B cell (primary cell): ENCODE data around the gene SUGP2. TPM values are rescaled to one million over a fixed set of nuclear protein-coding genes. Genes with fewer than 3 reads are reported as not detected.

Source experiments
- ATAC-seq: fragments of 200-7000 bp; cut with Tn5 transposase; one replicate; pipeline ENCODE4 v1.10.0; 2021; ENCODE audit warnings: low read depth, mild to moderate bottlenecking, moderate number of reproducible peaks, moderate library complexity
- CTCF ChIA-PET: fragments of 350-600 bp; sonication (Branson Sonifier 250); formaldehyde crosslinking; loops from one replicate; lab custom pipeline; 2021; ENCODE audit warnings: antibody characterized with exemption, inconsistent platforms; lab: Charles Lee
- POLR2A ChIA-PET: fragments of 350-600 bp; sonication (Branson Sonifier 250); formaldehyde crosslinking; loops from one replicate; lab custom pipeline; 2021; ENCODE audit warnings: antibody characterized with exemption; lab: Charles Lee
- DNase-seq: peaks from one replicate; pipeline ENCODE4 v3.0.0; 2013
- H2AFZ ChIP-seq: 2 replicates; pipeline ENCODE4 v1.6.1; 2012; ENCODE audit warnings: mild to moderate bottlenecking, low read depth, low read length; ENCODE audit not compliant: insufficient read depth, poor library complexity, severe bottlenecking
- H3K27ac ChIP-seq, 2 donors: 1 replicate in 1 of 2; 2 replicates in 1 of 2; pipeline ENCODE4 v1.5.1; 2012 to 2013; ENCODE audit warnings: low read length in 2 of 2, mild to moderate bottlenecking in 2 of 2, moderate library complexity in 1 of 2
- H3K27me3 ChIP-seq, 4 experiments: fragments of 200-600 bp in 1 of 4; sonication (generic) in 1 of 4; replicated peaks in 1 of 4; 1 replicate in 2 of 4; 2 replicates in 2 of 4; pipeline versions ENCODE4 v1.6.1 to v1.7.0; 2013 to 2016; ENCODE audit warnings: low read length in 3 of 4, mild to moderate bottlenecking in 2 of 4, mixed read lengths in 1 of 4, moderate library complexity in 1 of 4; ENCODE audit not compliant: insufficient read depth in 4 of 4, control insufficient read depth in 3 of 4; ENCODE audit errors: control extremely low read depth in 1 of 4
- H3K36me3 ChIP-seq, 2 experiments: replicated peaks in 1 of 2; 1 replicate in 1 of 2; 2 replicates in 1 of 2; pipeline versions ENCODE4 v1.6.1 to v1.7.1; 2013; ENCODE audit warnings: low read length in 1 of 2; ENCODE audit not compliant: insufficient read depth in 2 of 2, control insufficient read depth in 1 of 2; ENCODE audit errors: control extremely low read depth in 1 of 2, extremely low read depth in 1 of 2
- H3K4me1 ChIP-seq, 2 donors: fragments of 200-600 bp in 1 of 2; sonication (generic) in 1 of 2; 1 replicate in 1 of 2; 2 replicates in 1 of 2; pipeline versions ENCODE4 v1.5.1 to v1.6.1; 2013 to 2017; ENCODE audit warnings: low read length in 2 of 2; ENCODE audit not compliant: control insufficient read depth in 2 of 2, insufficient read depth in 2 of 2
- H3K4me2 ChIP-seq: replicated peaks from 2 replicates; pipeline ENCODE3; 2012; ENCODE audit warnings: mild to moderate bottlenecking, low read depth, low read length; ENCODE audit not compliant: poor library complexity, severe bottlenecking
- H3K4me3 ChIP-seq, 5 experiments: fragments of 200-600 bp in 1 of 5; sonication (generic) in 1 of 5; 1 replicate in 3 of 5; 2 replicates in 2 of 5; pipeline versions ENCODE4 v1.5.1 to v1.7.0; 2011 to 2016; ENCODE audit warnings: low read length in 4 of 5, mild to moderate bottlenecking in 4 of 5, low read depth in 2 of 5, control low read depth in 1 of 5, moderate library complexity in 1 of 5; ENCODE audit not compliant: insufficient read depth in 1 of 5; ENCODE audit errors: control extremely low read depth in 1 of 5, extremely low read depth in 1 of 5
- H3K79me2 ChIP-seq: fragments of 200-600 bp; sonication (generic); one replicate; pipeline ENCODE4 v1.6.0; 2016; ENCODE audit warnings: low read length; ENCODE audit not compliant: control insufficient read depth, insufficient read depth
- H3K9ac ChIP-seq: fragments of 200-600 bp; sonication (generic); 2 replicates; pipeline ENCODE4 v1.6.1; 2017; ENCODE audit warnings: mild to moderate bottlenecking, low read length, moderate library complexity
- H3K9me3 ChIP-seq, 3 donors: one replicate each; pipeline versions ENCODE4 v1.6.1 to v1.7.1; 2013; ENCODE audit warnings: low read length in 2 of 3; ENCODE audit not compliant: control insufficient read depth in 2 of 3, insufficient read depth in 1 of 3; ENCODE audit errors: control extremely low read depth in 1 of 3
- H4K20me1 ChIP-seq: 2 replicates; pipeline ENCODE4 v1.6.0; 2012; ENCODE audit warnings: mild to moderate bottlenecking, low read length; ENCODE audit not compliant: insufficient read depth, control insufficient read depth, poor library complexity, severe bottlenecking
- H3K27ac Mint-ChIP-seq: one replicate; pipeline ENCODE4 v1.8.0; 2021; ENCODE audit warnings: mixed read lengths
- H3K27me3 Mint-ChIP-seq: one replicate; pipeline ENCODE4 v1.8.0; 2021; ENCODE audit warnings: mixed read lengths
- H3K4me1 Mint-ChIP-seq: one replicate; pipeline ENCODE4 v1.8.0; 2021; ENCODE audit warnings: mixed read lengths
- H3K4me3 Mint-ChIP-seq: one replicate; pipeline ENCODE4 v1.8.0; 2021; ENCODE audit warnings: mixed read lengths
- H3K9me3 Mint-ChIP-seq: one replicate; pipeline ENCODE4 v1.8.0; 2022; ENCODE audit warnings: mixed read lengths; ENCODE audit not compliant: insufficient read depth
- CTCF ChIP-seq: fragments of 200-600 bp; IDR thresholded peaks from one replicate; pipeline ENCODE4 v1.8.0; 2022; ENCODE audit warnings: antibody characterized with exemption, mild to moderate bottlenecking
- EZH2 ChIP-seq: IDR thresholded peaks from 2 replicates; pipeline ENCODE4 v1.6.1; 2012; ENCODE audit warnings: borderline replicate concordance, low read depth, mild to moderate bottlenecking, moderate library complexity, low read length; ENCODE audit not compliant: insufficient read depth, poor library complexity, severe bottlenecking
- WGBS: methylation state at CpG from one replicate; pipeline ENCODE4 v1.1.5; 2013; ENCODE audit warnings: missing lambda C conversion rate; ENCODE audit not compliant: insufficient coverage; 5-methylcytosine and 5-hydroxymethylcytosine counted together
- intact Hi-C: fragments of 100-400 bp; cut with micrococcal nuclease; formaldehyde crosslinking; loops from one replicate; pipeline ENCODE4 v1.10.0; 2022
- polyA plus RNA-seq: library from polyadenylated mRNA; depleted of rRNA; stranded (reverse); fragments of >200 nt; gene quantifications from 2 replicates; pipeline ENCODE4 v1.2.3, GENCODE V29; 2012
- total RNA-seq, 2 donors: library from RNA; stranded (reverse); fragments of 120-200 nt in 1 of 2; gene quantifications; 1 replicate in 1 of 2; 2 replicates in 1 of 2; pipeline versions ENCODE4 v1.2.3 to v1.2.4, GENCODE V29; 2013 to 2022

Gene SUGP2
- total and polyA plus RNA-seq, 2 donors (not counting 1 experiment from before 2014, with no cell fraction given): 132 to 154 TPM

GRCh38 chr19:19053508-19054314 is 20.4 kb upstream of the SUGP2 start:
- WGBS: 92% methylated on average over 23 of the region's 25 CpGs
- Histone ChIP-seq H3K9me3 (no peaks in the 10 kb centered on the region), H3K4me3 (no peak overlapping the region), H3K4me2 (no peak overlapping the region), H2AFZ (no peak overlapping the region), H3K36me3 (peaks cover 0 to 60% of the 10 kb centered on the region in 2 experiments), H3K4me1 (no peaks in the 10 kb centered on the region), H4K20me1 (no peaks in the 10 kb centered on the region), H3K27me3 (no peaks in the 10 kb centered on the region), H3K27ac (no peak overlapping the region), H3K79me2 (peaks cover 18% of the 10 kb centered on the region), H3K9ac (no peak overlapping the region)
- H3K9me3 Mint-ChIP-seq: no peaks in the 10 kb centered on the region
- peak; percentile 66 for ATAC-seq
- intact Hi-C loops: loop anchor here (1.0 to 2.0 kb wide), 4 partner anchors 57 to 121 kb away; no protein-coding TSS in a partner anchor
- H3K27me3 Mint-ChIP-seq: no peaks in the 10 kb centered on the region
- DNase-seq: peak; percentile 75
- H3K4me1 Mint-ChIP-seq: no peaks in the 10 kb centered on the region
- TF ChIP-seq EZH2 (no peak), CTCF (peak; percentile 82)
- H3K4me3 Mint-ChIP-seq: no peak overlapping the region
- ChIA-PET POLR2A (no interaction called here), CTCF (interaction anchor here (1.0 to 5.6 kb wide), 18 partner anchors 9 to 437 kb away, joined by 3 to 82 read pairs (median 6); partner anchors contain the start of gene SLC25A42)
- no peak overlapping the region for H3K27ac Mint-ChIP-seq

- no peak for DNase-seq
- H3K36me3 ChIP-seq: peaks cover 0 to 57% of the 10 kb centered on the region in 2 experiments
- Mint-ChIP-seq H3K27ac (no peak overlapping the region), H3K4me1 (no peaks in the 10 kb centered on the region), H3K4me3 (no peak overlapping the region), H3K9me3 (no peaks in the 10 kb centered on the region), H3K27me3 (no peaks in the 10 kb centered on the region)
- no peak for ATAC-seq
- POLR2A ChIA-PET: no interaction called here
- TF ChIP-seq CTCF (no peak), EZH2 (no peak)
- no peak overlapping the region for H3K9ac ChIP-seq
- intact Hi-C loops: loop anchor here (1.0 kb wide), 3 partner anchors 57 to 86 kb away; no protein-coding TSS in a partner anchor
- H3K4me2 ChIP-seq: no peak overlapping the region
- peaks cover 18% of the 10 kb centered on the region for H3K79me2 ChIP-seq
- CTCF ChIA-PET: interaction anchor here (0.5 to 5.6 kb wide), 13 partner anchors 10 to 437 kb away, joined by 3 to 82 read pairs (median 6); partner anchors contain the start of gene SLC25A42
- no peak overlapping the region for H2AFZ ChIP-seq
- WGBS: 100% methylated on average over 1 of the region's 1 CpG
- H3K9me3 ChIP-seq: no peaks in the 10 kb centered on the region
- H4K20me1 ChIP-seq: no peaks in the 10 kb centered on the region
- no peak overlapping the region for H3K4me3 ChIP-seq
- H3K4me1 ChIP-seq: no peaks in the 10 kb centered on the region
- no peaks in the 10 kb centered on the region for H3K27me3 ChIP-seq
- H3K27ac ChIP-seq: no peak overlapping the region
Observed at GRCh38 chr19:19052921-19053320, 19.6 kb upstream of the SUGP2 start.
